ENCODE results near the gene TUBG1.
"Not testable (repeated sequence)": the region's sequence is repeated elsewhere in the genome, so short reads cannot be mapped to it uniquely, and the experiment has no call there.

Gene TUBG1

GRCh38 chr17:42579794-42580551 lies 29.5 kb upstream of the TUBG1 start:
- DNase-seq = no peak

GRCh38 chr17:42581744-42582270 lies 27.7 kb upstream of the TUBG1 start:
- DNase-seq = no peak

- no peak for DNase-seq
Measured at GRCh38 chr17:42584880-42585279, 24.6 kb upstream of the TUBG1 start.

GRCh38 chr17:42585353-42585752 lies 24.1 kb upstream of the TUBG1 start:
- no peak for DNase-seq

GRCh38 chr17:42586514-42587230 lies 22.8 kb upstream of the TUBG1 start:
- no peak for DNase-seq

GRCh38 chr17:42590886-42591285 lies 18.6 kb upstream of the TUBG1 start:
- no peak for DNase-seq

GRCh38 chr17:42591411-42591810 lies 18.1 kb upstream of the TUBG1 start:
- no peak for DNase-seq

- DNase-seq = no peak
Measured at GRCh38 chr17:42596386-42596785, 13.1 kb upstream of the TUBG1 start.

- DNase-seq = no peak
Measured at GRCh38 chr17:42598905-42599304, 10.6 kb upstream of the TUBG1 start.

GRCh38 chr17:42603318-42603717 lies 6.2 kb upstream of the TUBG1 start:
- DNase-seq = no peak

- no peak for DNase-seq
Measured at GRCh38 chr17:42607769-42608168, 1.7 kb upstream of the TUBG1 start.

GRCh38 chr17:42608305-42609181 lies 940 bp upstream of the TUBG1 start:
- DNase-seq = no peak

- peak; percentile 14 for DNase-seq
Measured at GRCh38 chr17:42609814-42610801, 625 bp downstream of the TUBG1 start.

- no peak for DNase-seq
Measured at GRCh38 chr17:42612013-42612412, 2.5 kb downstream of the TUBG1 start.

- no peak for DNase-seq
Measured at GRCh38 chr17:42613699-42614295, 4.3 kb downstream of the TUBG1 start.

- no peak for DNase-seq
Measured at GRCh38 chr17:42617956-42618431, 8.5 kb downstream of the TUBG1 start.

- DNase-seq = peak; percentile 33
Measured at GRCh38 chr17:42618442-42619150, 9.1 kb downstream of the TUBG1 start.

GRCh38 chr17:42621987-42622386 lies 12.5 kb downstream of the TUBG1 start:
- not testable (repeated sequence) for DNase-seq

GRCh38 chr17:42623271-42623670 lies 13.8 kb downstream of the TUBG1 start:
- no peak for DNase-seq

- DNase-seq = peak; percentile 31
Measured at GRCh38 chr17:42623732-42624596, 14.5 kb downstream of the TUBG1 start.

All from NCI-H226 (cell line).